H9 (cell line): ENCODE data around the gene ERCC8. TPM values are rescaled to one million over a fixed set of nuclear protein-coding genes. Genes with fewer than 3 reads are reported as not detected.

Experiments
- DNase-seq: peaks from one replicate; pipeline ENCODE4 v3.0.0-alpha.2; 2017
- H2AFZ ChIP-seq: one replicate; pipeline ENCODE4 v1.6.1; 2013; ENCODE audit warnings: mild to moderate bottlenecking, low read length, control low read depth, moderate library complexity
- H2AK5ac ChIP-seq: 2 replicates; pipeline ENCODE4 v1.6.1; 2013; ENCODE audit warnings: low read length, control low read depth, mixed read lengths; ENCODE audit not compliant: insufficient read length
- H2BK120ac ChIP-seq: one replicate; pipeline ENCODE4 v1.6.1; 2013; ENCODE audit warnings: low read depth, mild to moderate bottlenecking, low read length, control low read depth, inconsistent platforms; ENCODE audit not compliant: poor library complexity, severe bottlenecking
- H2BK12ac ChIP-seq: 2 replicates; pipeline ENCODE4 v1.6.1; 2013; ENCODE audit warnings: low read length, control low read depth, mixed read lengths, low read depth; ENCODE audit not compliant: insufficient read length
- H2BK15ac ChIP-seq: 2 replicates; pipeline ENCODE4 v1.6.1; 2013; ENCODE audit warnings: low read depth, low read length, control low read depth
- H2BK20ac ChIP-seq: one replicate; pipeline ENCODE4 v1.6.1; 2013; ENCODE audit warnings: low read depth, mild to moderate bottlenecking, low read length, control low read depth, inconsistent platforms; ENCODE audit not compliant: poor library complexity, severe bottlenecking
- H2BK5ac ChIP-seq: 2 replicates; pipeline ENCODE4 v1.6.1; 2013; ENCODE audit warnings: low read length, control low read depth, mixed read lengths; ENCODE audit not compliant: insufficient read length
- H3K14ac ChIP-seq: 2 replicates; pipeline ENCODE4 v1.6.1; 2013; ENCODE audit warnings: low read length, control low read depth; ENCODE audit not compliant: insufficient read depth
- H3K18ac ChIP-seq: 2 replicates; pipeline ENCODE4 v1.6.1; 2013; ENCODE audit warnings: low read depth, mild to moderate bottlenecking, mixed read lengths, low read length, control low read depth; ENCODE audit not compliant: insufficient read length
- H3K23ac ChIP-seq: 2 replicates; pipeline ENCODE4 v1.6.1; 2013; ENCODE audit warnings: low read length, control low read depth, mixed read lengths, low read depth; ENCODE audit not compliant: insufficient read length
- H3K23me2 ChIP-seq: 2 replicates; pipeline ENCODE4 v1.6.1; 2013; ENCODE audit warnings: low read depth, mild to moderate bottlenecking, mixed read lengths, low read length, control low read depth; ENCODE audit not compliant: insufficient read length, poor library complexity, severe bottlenecking
- H3K27ac ChIP-seq: 2 replicates; pipeline ENCODE4 v1.5.1; 2013; ENCODE audit warnings: low read length, control low read depth, mixed read lengths, low read depth; ENCODE audit not compliant: insufficient read length
- H3K27me3 ChIP-seq: 2 replicates; pipeline ENCODE4 v1.6.1; 2013; ENCODE audit warnings: low read length, control low read depth, inconsistent platforms; ENCODE audit not compliant: insufficient read depth
- H3K4ac ChIP-seq: 2 replicates; pipeline ENCODE4 v1.6.1; 2013; ENCODE audit warnings: low read depth, mild to moderate bottlenecking, control low read depth, inconsistent platforms, low read length, moderate library complexity
- H3K4me1 ChIP-seq: 2 replicates; pipeline ENCODE4 v1.6.1; 2013; ENCODE audit warnings: low read length, control low read depth, inconsistent platforms; ENCODE audit not compliant: insufficient read depth
- H3K4me2 ChIP-seq: 2 replicates; pipeline ENCODE4 v1.6.1; 2013; ENCODE audit warnings: low read length, control low read depth, mixed read lengths; ENCODE audit not compliant: insufficient read length, insufficient read depth
- H3K56ac ChIP-seq: 2 replicates; pipeline ENCODE4 v1.6.1; 2013; ENCODE audit warnings: low read depth, mild to moderate bottlenecking, mixed read lengths, low read length, control low read depth; ENCODE audit not compliant: insufficient read length
- H3K79me1 ChIP-seq: 2 replicates; pipeline ENCODE4 v1.6.1; 2013; ENCODE audit warnings: low read depth, mild to moderate bottlenecking, moderate library complexity, low read length, control low read depth, inconsistent platforms; ENCODE audit not compliant: insufficient read depth, poor library complexity, severe bottlenecking
- H3K79me2 ChIP-seq: 2 replicates; pipeline ENCODE4 v1.6.1; 2013; ENCODE audit warnings: low read length, control low read depth, inconsistent platforms; ENCODE audit not compliant: insufficient read depth
- H3K9ac ChIP-seq: 2 replicates; pipeline ENCODE4 v1.6.1; 2013; ENCODE audit warnings: low read length, control low read depth, mixed read lengths; ENCODE audit not compliant: insufficient read length; ENCODE audit errors: extremely low read depth
- H3K9me3 ChIP-seq: one replicate; pipeline ENCODE4 v1.6.1; 2013; ENCODE audit warnings: low read depth, low read length, inconsistent platforms; ENCODE audit not compliant: control insufficient read depth
- H3T11ph ChIP-seq: one replicate; pipeline ENCODE4 v1.6.1; 2013; ENCODE audit warnings: mild to moderate bottlenecking, low read length, control low read depth, inconsistent platforms
- H4K20me1 ChIP-seq: one replicate; pipeline ENCODE4 v1.6.1; 2013; ENCODE audit not compliant: control insufficient read depth, insufficient read length, insufficient read depth
- H4K5ac ChIP-seq: 2 replicates; pipeline ENCODE4 v1.6.1; 2013; ENCODE audit warnings: low read depth, mild to moderate bottlenecking, mixed read lengths, low read length, control low read depth; ENCODE audit not compliant: insufficient read length
- H4K8ac ChIP-seq: replicated peaks from 2 replicates; pipeline ENCODE4 v1.6.1; 2013; ENCODE audit warnings: low read length, control low read depth, mixed read lengths, low read depth; ENCODE audit not compliant: insufficient read length
- H4K91ac ChIP-seq: 2 replicates; pipeline ENCODE4 v1.6.1; 2013; ENCODE audit warnings: low read depth, mild to moderate bottlenecking, moderate library complexity, mixed read lengths, low read length, control low read depth; ENCODE audit not compliant: insufficient read length
- H3K27ac Mint-ChIP-seq, 3 experiments: 2 replicates in 2 of 3; 3 replicates in 1 of 3; pipeline ENCODE4 v1.8.0; 2020 to 2021; ENCODE audit warnings: mixed read lengths in 3 of 3, mild to moderate bottlenecking in 1 of 3, moderate library complexity in 1 of 3
- H3K27me3 Mint-ChIP-seq: 2 replicates; pipeline ENCODE4 v1.8.0; 2021; ENCODE audit warnings: low read depth, mild to moderate bottlenecking, moderate library complexity, mixed read lengths
- H3K36me3 Mint-ChIP-seq, 3 experiments: 2 replicates in 2 of 3; 3 replicates in 1 of 3; pipeline ENCODE4 v1.8.0; 2020 to 2021; ENCODE audit warnings: low read depth in 3 of 3, mixed read lengths in 3 of 3; ENCODE audit not compliant: insufficient read depth in 1 of 3
- H3K4me1 Mint-ChIP-seq, 2 experiments: 2 replicates each; pipeline ENCODE4 v1.8.0; 2020; ENCODE audit warnings: mixed read lengths in 2 of 2
- H3K4me3 Mint-ChIP-seq, 2 experiments: 2 replicates in 1 of 2; 3 replicates in 1 of 2; pipeline ENCODE4 v1.8.0; 2020 to 2021; ENCODE audit warnings: mild to moderate bottlenecking in 2 of 2, mixed read lengths in 2 of 2, moderate library complexity in 1 of 2
- H3K9me3 Mint-ChIP-seq, 2 experiments: 2 replicates in 1 of 2; 3 replicates in 1 of 2; pipeline ENCODE4 v1.8.0; 2020; ENCODE audit warnings: mild to moderate bottlenecking in 2 of 2, mixed read lengths in 2 of 2, moderate library complexity in 1 of 2
- CTCF ChIP-seq: fragments of 200-600 bp; sonication (generic); conservative IDR thresholded peaks from 3 replicates; pipeline ENCODE4 v1.8.0; 2021; ENCODE audit warnings: antibody characterized with exemption, mild to moderate bottlenecking
- WGBS: extraction: QIAGEN DNeasy Blood & Tissue Kit; methylation state at CpG from one replicate; pipeline ENCODE4 v1.1.7; 2013; ENCODE audit warnings: missing lambda C conversion rate, low lambda C conversion rate, mixed read lengths; ENCODE audit not compliant: insufficient read length; ENCODE audit errors: extremely low coverage; 5-methylcytosine and 5-hydroxymethylcytosine counted together
- total RNA-seq: library from RNA; stranded (reverse); gene quantifications from 2 replicates; pipeline ENCODE4 v1.2.1, GENCODE V29; 2021

Gene ERCC8
- total RNA-seq, 1 experiment from 2014 or later: 18.0 TPM

- Histone ChIP-seq H4K20me1 (no peaks in the 10 kb centered on the region), H3K79me1 (no peaks in the 10 kb centered on the region), H2BK15ac (no peak overlapping the region), H4K5ac (no peak overlapping the region), H3K9me3 (no peaks in the 10 kb centered on the region), H3K27ac (no peak overlapping the region), H2BK5ac (no peak overlapping the region), H2AK5ac (no peak overlapping the region), H2BK120ac (no peak overlapping the region), H3K27me3 (no peaks in the 10 kb centered on the region), H3K9ac (no peak overlapping the region), H3K23ac (no peak overlapping the region), H4K8ac (no peak overlapping the region), H3K79me2 (no peaks in the 10 kb centered on the region), H3K4me1 (no peaks in the 10 kb centered on the region; the same call in 1 of the 2 replicates), H4K91ac (no peak overlapping the region), H2AFZ (no peak overlapping the region), H2BK20ac (no peak overlapping the region), H2BK12ac (no peak overlapping the region), H3T11ph (no peak overlapping the region), H3K4me2 (no peak overlapping the region), H3K4ac (no peak overlapping the region), H3K18ac (no peak overlapping the region), H3K23me2 (no peaks in the 10 kb centered on the region), H3K56ac (no peak overlapping the region), H3K14ac (no peak overlapping the region)
- Mint-ChIP-seq H3K4me3 (peak overlapping the region in 1 of 2 experiments; percentile 42; a peak in 2 of 5 replicates), H3K4me1 (peaks cover 14 to 15% of the 10 kb centered on the region in 2 experiments), H3K9me3 (no peaks in the 10 kb centered on the region; a peak in 1 of 5 replicates), H3K27me3 (no peaks in the 10 kb centered on the region), H3K27ac (peak overlapping the region; percentile 2 to 88 (median 51); a peak in 3 of 7 replicates), H3K36me3 (peaks cover 25 to 42% (median 32%) of the 10 kb centered on the region in 3 experiments)
- no peak for TF ChIP-seq CTCF
- WGBS: no CpG with 5 or more reads among the region's 2 CpGs
- DNase-seq: peak; percentile 38
Measured at GRCh38 chr5:60891667-60892066, 53.2 kb downstream of the ERCC8 start.
